SK-N-MC (cell line): ENCODE measurements around the gene BCL3.

Experiments
- EZH2 ChIP-seq: fragments of 200-600 bp; sonication (generic); IDR thresholded peaks from one replicate; pipeline ENCODE4 v1.6.1; 2017; ENCODE audit warnings: antibody characterized with exemption
- POLR2AphosphoS5 ChIP-seq: IDR thresholded peaks from 2 replicates; pipeline ENCODE4 v1.6.1; 2012; ENCODE audit warnings: mild to moderate bottlenecking, low read depth, low read length, borderline replicate concordance

GRCh38 chr19:44765949-44766335, 17.4 kb downstream of the BCL3 start:
- TF ChIP-seq POLR2AphosphoS5 (no peak), EZH2 (no peak)
